PC-3 (cell line): ENCODE measurements around the gene MYO18A. TPM values are rescaled to one million over a fixed set of nuclear protein-coding genes. Genes with fewer than 3 reads are reported as not detected.

Experiments used
- ATAC-seq: fragments of 200-7000 bp; cut with Tn5 transposase; 2 replicates; pipeline ENCODE4 v1.9.1; 2020; ENCODE audit warnings: mild to moderate bottlenecking, moderate library complexity
- BruUV-seq: library from RNA; stranded (reverse); fragments of 400-500 nt; replicated peaks from 2 replicates; lab custom pipeline; 2021; lab: Mats Ljungman, UMichigan
- CTCF ChIA-PET: fragments of 300-600 bp; sonication (Branson Sonifier 250); formaldehyde crosslinking; loops from one replicate; lab custom pipeline; 2022; ENCODE audit warnings: antibody characterized with exemption; lab: Charles Lee
- POLR2A ChIA-PET: fragments of 300-600 bp; sonication (Branson Sonifier 250); formaldehyde crosslinking; loops from one replicate; lab custom pipeline; 2022; ENCODE audit warnings: antibody characterized with exemption; ENCODE audit not compliant: unreplicated experiment; lab: Charles Lee
- DNase-seq: peaks from one replicate; pipeline ENCODE4 v3.0.0-alpha.2; 2015
- H2AFZ ChIP-seq: fragments of 300-600 bp; sonication (generic); 2 replicates; pipeline ENCODE4 v1.6.0; 2016; ENCODE audit warnings: antibody characterized with exemption, low read length
- H3F3A ChIP-seq: fragments of 300-600 bp; sonication (generic); one replicate; pipeline ENCODE4 v1.6.0; 2017; ENCODE audit warnings: antibody characterized with exemption, low read length, control low read depth, mild to moderate bottlenecking; ENCODE audit not compliant: unreplicated experiment
- H3K27ac ChIP-seq: fragments of 300-600 bp; sonication (generic); 2 replicates; pipeline ENCODE4 v1.5.1; 2016; ENCODE audit warnings: mild to moderate bottlenecking, low read length
- H3K27me3 ChIP-seq: fragments of 300-600 bp; sonication (generic); 2 replicates; pipeline ENCODE4 v1.6.1; 2016; ENCODE audit warnings: low read length, mixed read lengths
- H3K36me3 ChIP-seq: fragments of 300-600 bp; sonication (generic); 2 replicates; pipeline ENCODE4 v1.6.1; 2016; ENCODE audit warnings: low read depth, mixed run types, low read length, mixed read lengths
- H3K4me1 ChIP-seq: fragments of 300-600 bp; sonication (generic); 2 replicates; pipeline ENCODE4 v1.5.1; 2016; ENCODE audit warnings: low read length; ENCODE audit not compliant: insufficient read depth
- H3K4me2 ChIP-seq: fragments of 300-600 bp; sonication (generic); 2 replicates; pipeline ENCODE4 v1.6.0; 2016; ENCODE audit warnings: low read length
- H3K4me3 ChIP-seq: fragments of 300-600 bp; sonication (generic); 2 replicates; pipeline ENCODE4 v1.5.1; 2016; ENCODE audit warnings: mild to moderate bottlenecking, low read length, mixed read lengths
- H3K79me2 ChIP-seq: fragments of 300-600 bp; sonication (generic); 2 replicates; pipeline ENCODE4 v1.6.1; 2017; ENCODE audit warnings: low read length, mixed read lengths
- H3K9ac ChIP-seq: fragments of 300-600 bp; sonication (generic); 2 replicates; pipeline ENCODE4 v1.6.0; 2016; ENCODE audit warnings: mild to moderate bottlenecking, low read length
- H3K9me2 ChIP-seq: fragments of 300-600 bp; sonication (generic); replicated peaks from 2 replicates; pipeline ENCODE4 v1.6.1; 2016; ENCODE audit warnings: mixed run types, low read length, mixed read lengths
- H3K9me3 ChIP-seq: fragments of 300-600 bp; sonication (generic); 2 replicates; pipeline ENCODE4 v1.6.1; 2016; ENCODE audit warnings: low read length, mixed read lengths
- H4K20me1 ChIP-seq: fragments of 300-600 bp; sonication (generic); 2 replicates; pipeline ENCODE4 v1.6.1; 2016; ENCODE audit warnings: low read length, mixed read lengths
- EZH2 ChIP-seq: fragments of 300-600 bp; sonication (generic); IDR thresholded peaks from one replicate; pipeline ENCODE4 v1.6.1; 2017; ENCODE audit warnings: antibody characterized with exemption, mild to moderate bottlenecking, low read length; ENCODE audit not compliant: unreplicated experiment
- EZH2phosphoT487 ChIP-seq: fragments of 300-600 bp; sonication (generic); IDR thresholded peaks from 2 replicates; pipeline ENCODE4 v1.6.1; 2018; ENCODE audit warnings: mild to moderate bottlenecking, antibody characterized with exemption, low read length, borderline replicate concordance
- intact Hi-C: fragments of 100-400 bp; cut with micrococcal nuclease; formaldehyde crosslinking; loops from 2 replicates; pipeline ENCODE4 v1.9.0; 2023
- total RNA-seq: library from RNA; depleted of rRNA; stranded (reverse); fragments of >200 nt; gene quantifications from 2 replicates; pipeline ENCODE4 v1.2.3, GENCODE V29; 2014
- TF ChIP-seq, protein P1 (sequence below): fragments of 300-600 bp; sonication (generic); conservative IDR thresholded peaks from 2 replicates; pipeline ENCODE4 v1.5.1; 2017; ENCODE audit warnings: antibody characterized with exemption, low read depth, mild to moderate bottlenecking, low read length

The MYO18A gene
- total RNA-seq, 1 experiment from 2014 or later: 28.0 TPM

DNA sequence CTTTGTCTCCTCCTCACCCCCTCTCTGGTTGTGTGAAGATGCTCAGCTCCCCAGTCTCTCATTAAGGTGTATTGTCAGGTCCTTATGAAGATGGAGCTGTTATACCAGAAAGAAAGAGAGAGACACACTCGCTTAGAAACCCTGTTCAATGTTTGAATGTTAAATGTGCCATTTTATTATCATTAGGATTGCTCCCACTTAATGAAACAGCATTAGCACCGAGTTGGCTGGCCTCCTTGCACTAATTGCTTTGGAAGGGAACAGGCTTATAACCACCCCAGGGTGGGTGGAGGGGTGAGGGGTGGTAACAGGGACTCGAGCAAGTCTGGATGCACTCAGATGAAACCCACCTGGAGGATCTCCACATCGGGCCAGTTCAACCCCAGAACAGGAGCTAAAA is 122.8 kb downstream of the MYO18A start:
- H3K9ac ChIP-seq: no peak overlapping the region
- ChIA-PET POLR2A (interaction anchor here (0.6 kb wide), 1 partner anchor 19 kb away, joined by 6 read pairs; no protein-coding TSS in a partner anchor), CTCF (interaction anchor here (0.9 kb wide), 1 partner anchor 92 kb away, joined by 4 read pairs; no protein-coding TSS in a partner anchor)
- H2AFZ ChIP-seq: no peak overlapping the region
- no TSS peak for BruUV-seq
- H3K36me3 ChIP-seq: no peaks in the 10 kb centered on the region
- no peaks in the 10 kb centered on the region for H4K20me1 ChIP-seq
- no peaks in the 10 kb centered on the region for H3K27me3 ChIP-seq
- DNase-seq: no peak
- TF ChIP-seq EZH2 (no peak), EZH2phosphoT487 (no peak)
- TF ChIP-seq, protein P1, sequence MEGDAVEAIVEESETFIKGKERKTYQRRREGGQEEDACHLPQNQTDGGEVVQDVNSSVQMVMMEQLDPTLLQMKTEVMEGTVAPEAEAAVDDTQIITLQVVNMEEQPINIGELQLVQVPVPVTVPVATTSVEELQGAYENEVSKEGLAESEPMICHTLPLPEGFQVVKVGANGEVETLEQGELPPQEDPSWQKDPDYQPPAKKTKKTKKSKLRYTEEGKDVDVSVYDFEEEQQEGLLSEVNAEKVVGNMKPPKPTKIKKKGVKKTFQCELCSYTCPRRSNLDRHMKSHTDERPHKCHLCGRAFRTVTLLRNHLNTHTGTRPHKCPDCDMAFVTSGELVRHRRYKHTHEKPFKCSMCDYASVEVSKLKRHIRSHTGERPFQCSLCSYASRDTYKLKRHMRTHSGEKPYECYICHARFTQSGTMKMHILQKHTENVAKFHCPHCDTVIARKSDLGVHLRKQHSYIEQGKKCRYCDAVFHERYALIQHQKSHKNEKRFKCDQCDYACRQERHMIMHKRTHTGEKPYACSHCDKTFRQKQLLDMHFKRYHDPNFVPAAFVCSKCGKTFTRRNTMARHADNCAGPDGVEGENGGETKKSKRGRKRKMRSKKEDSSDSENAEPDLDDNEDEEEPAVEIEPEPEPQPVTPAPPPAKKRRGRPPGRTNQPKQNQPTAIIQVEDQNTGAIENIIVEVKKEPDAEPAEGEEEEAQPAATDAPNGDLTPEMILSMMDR: no peak
- H3K4me3 ChIP-seq: no peak overlapping the region
- H3K9me2 ChIP-seq: no peaks in the 10 kb centered on the region
- ATAC-seq: no peak
- H3K27ac ChIP-seq: no peak overlapping the region
- H3K9me3 ChIP-seq: no peaks in the 10 kb centered on the region
- H3F3A ChIP-seq: no peaks in the 10 kb centered on the region
- no peak overlapping the region for H3K4me2 ChIP-seq
- intact Hi-C loops: no loop called here
- no peaks in the 10 kb centered on the region for H3K4me1 ChIP-seq
- no peaks in the 10 kb centered on the region for H3K79me2 ChIP-seq

DNA sequence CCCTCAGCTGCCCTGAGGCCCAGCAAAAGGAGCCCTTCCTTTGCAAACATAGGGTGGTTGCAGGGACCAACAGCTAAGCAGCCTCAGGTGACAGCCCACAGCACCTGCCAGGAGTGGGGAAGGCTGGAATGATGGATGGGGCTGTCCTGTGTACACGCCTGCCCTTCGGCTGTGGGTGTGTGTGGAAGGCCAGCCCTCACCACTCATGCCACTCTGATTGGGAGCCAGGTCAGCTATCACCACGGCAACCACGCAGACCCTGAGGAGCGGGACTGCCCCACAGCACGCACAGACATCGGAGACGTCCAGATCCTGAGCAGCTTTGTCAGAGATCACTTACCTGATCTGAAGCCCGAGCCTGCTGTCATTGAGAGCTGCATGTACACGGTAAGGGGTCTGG is 125.4 kb downstream of the MYO18A start:
- no peaks in the 10 kb centered on the region for H3K9me3 ChIP-seq
- H3F3A ChIP-seq: no peaks in the 10 kb centered on the region
- no peaks in the 10 kb centered on the region for H4K20me1 ChIP-seq
- no peaks in the 10 kb centered on the region for H3K4me1 ChIP-seq
- H2AFZ ChIP-seq: no peak overlapping the region
- H3K9ac ChIP-seq: no peak overlapping the region
- no peak overlapping the region for H3K27ac ChIP-seq
- H3K79me2 ChIP-seq: no peaks in the 10 kb centered on the region
- intact Hi-C loops: no loop called here
- CTCF ChIA-PET: no interaction called here
- H3K36me3 ChIP-seq: no peaks in the 10 kb centered on the region
- H3K9me2 ChIP-seq: no peaks in the 10 kb centered on the region
- TF ChIP-seq, protein P1: no peak
- no peak for TF ChIP-seq EZH2phosphoT487
- no peak for TF ChIP-seq EZH2
- POLR2A ChIA-PET: interaction anchor here (0.6 kb wide), 1 partner anchor 54 kb away, joined by 6 read pairs; no protein-coding TSS in a partner anchor
- no TSS peak for BruUV-seq
- no peak overlapping the region for H3K4me3 ChIP-seq
- H3K4me2 ChIP-seq: no peak overlapping the region
- DNase-seq (no peak), ATAC-seq (no peak)
- H3K27me3 ChIP-seq: 0 out of 2 replicates have a peak, but pooled peaks cover 1% of the 10 kb centered on the region

DNA sequence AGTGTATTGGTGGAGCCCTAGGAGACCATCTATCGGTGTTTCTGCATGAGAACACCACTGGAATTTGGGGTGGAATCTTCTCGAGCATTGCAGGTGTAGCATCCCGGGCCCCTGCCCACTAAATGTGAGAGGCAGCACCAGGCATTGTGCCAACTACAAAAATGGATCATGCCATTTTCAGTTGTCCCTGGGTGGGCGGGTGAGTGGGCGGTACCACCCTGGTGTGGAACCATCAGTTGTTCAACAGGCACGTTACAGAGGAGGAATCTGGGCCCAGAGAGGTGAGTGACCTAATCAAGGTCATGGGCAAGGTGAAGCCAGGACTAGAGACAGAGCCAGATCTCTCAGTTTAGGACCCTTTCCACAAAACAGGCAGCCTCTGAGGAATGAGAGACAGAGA is 128.5 kb downstream of the MYO18A start:
- H2AFZ ChIP-seq: no peak overlapping the region
- no TSS peak for BruUV-seq
- no peak overlapping the region for H3K27ac ChIP-seq
- CTCF ChIA-PET: no interaction called here
- no peak for ATAC-seq
- peaks cover 17% of the 10 kb centered on the region for H3K27me3 ChIP-seq
- H3K4me3 ChIP-seq: no peak overlapping the region
- H3K9ac ChIP-seq: no peak overlapping the region
- no peaks in the 10 kb centered on the region for H4K20me1 ChIP-seq
- H3F3A ChIP-seq: no peaks in the 10 kb centered on the region
- TF ChIP-seq, protein P1: no peak
- TF ChIP-seq EZH2phosphoT487 (no peak), EZH2 (no peak)
- no peaks in the 10 kb centered on the region for H3K4me1 ChIP-seq
- no peak for DNase-seq
- no peaks in the 10 kb centered on the region for H3K79me2 ChIP-seq
- POLR2A ChIA-PET: no interaction called here
- H3K9me3 ChIP-seq: no peaks in the 10 kb centered on the region
- H3K36me3 ChIP-seq: no peaks in the 10 kb centered on the region
- intact Hi-C loops: no loop called here
- no peak overlapping the region for H3K4me2 ChIP-seq
- no peaks in the 10 kb centered on the region for H3K9me2 ChIP-seq
